ENCODE data around the gene LDHD. TPM values are rescaled to one million over a fixed set of nuclear protein-coding genes. Genes with fewer than 3 reads are reported as not detected.

The LDHD gene
- total RNA-seq, 1 donor, result 0.86 TPM

- TF ChIP-seq CTCF (IDR thresholded peaks at IDR 0.05; ENCODE audit: insufficient read depth, low read depth, low read length), result no peak
- H3K4me3 ChIP-seq (ENCODE audit: low read depth, low read length), result no peak overlapping the region
- DNase-seq (ENCODE audit: low read depth), result no peak
Measured at GRCh38 chr16:75066861-75067447, 49.6 kb downstream of the LDHD start.

GRCh38 chr16:75065521-75066149 lies 50.9 kb downstream of the LDHD start:
- no peak for TF ChIP-seq CTCF (IDR thresholded peaks at IDR 0.05; ENCODE audit: insufficient read depth, low read depth, low read length)
- DNase-seq (ENCODE audit: low read depth), result no peak
- H3K4me3 ChIP-seq (ENCODE audit: low read depth, low read length), result no peak overlapping the region

- no peak for DNase-seq (ENCODE audit: low read depth)
- TF ChIP-seq CTCF (IDR thresholded peaks at IDR 0.05; ENCODE audit: insufficient read depth, low read depth, low read length), result no peak
- no peak overlapping the region for H3K4me3 ChIP-seq (ENCODE audit: low read depth, low read length)
Measured at GRCh38 chr16:75065149-75065505, 51.5 kb downstream of the LDHD start.

GRCh38 chr16:75064403-75065148 lies 52.0 kb downstream of the LDHD start:
- H3K4me3 ChIP-seq (ENCODE audit: low read depth, low read length), result no peak overlapping the region
- TF ChIP-seq CTCF (IDR thresholded peaks at IDR 0.05; ENCODE audit: insufficient read depth, low read depth, low read length), result no peak
- DNase-seq (ENCODE audit: low read depth), result no peak

- no peak overlapping the region for H3K4me3 ChIP-seq (ENCODE audit: low read depth, low read length)
- DNase-seq (ENCODE audit: low read depth), result no peak
- no peak for TF ChIP-seq CTCF (IDR thresholded peaks at IDR 0.05; ENCODE audit: insufficient read depth, low read depth, low read length)
Measured at GRCh38 chr16:75063549-75064088, 53.0 kb downstream of the LDHD start.

GRCh38 chr16:75062976-75063346 lies 53.6 kb downstream of the LDHD start:
- TF ChIP-seq CTCF (IDR thresholded peaks at IDR 0.05; ENCODE audit: insufficient read depth, low read depth, low read length), result no peak
- H3K4me3 ChIP-seq (ENCODE audit: low read depth, low read length), result no peak overlapping the region
- DNase-seq (ENCODE audit: low read depth), result no peak
